ENCODE results near the gene PYDC1.

DNA sequence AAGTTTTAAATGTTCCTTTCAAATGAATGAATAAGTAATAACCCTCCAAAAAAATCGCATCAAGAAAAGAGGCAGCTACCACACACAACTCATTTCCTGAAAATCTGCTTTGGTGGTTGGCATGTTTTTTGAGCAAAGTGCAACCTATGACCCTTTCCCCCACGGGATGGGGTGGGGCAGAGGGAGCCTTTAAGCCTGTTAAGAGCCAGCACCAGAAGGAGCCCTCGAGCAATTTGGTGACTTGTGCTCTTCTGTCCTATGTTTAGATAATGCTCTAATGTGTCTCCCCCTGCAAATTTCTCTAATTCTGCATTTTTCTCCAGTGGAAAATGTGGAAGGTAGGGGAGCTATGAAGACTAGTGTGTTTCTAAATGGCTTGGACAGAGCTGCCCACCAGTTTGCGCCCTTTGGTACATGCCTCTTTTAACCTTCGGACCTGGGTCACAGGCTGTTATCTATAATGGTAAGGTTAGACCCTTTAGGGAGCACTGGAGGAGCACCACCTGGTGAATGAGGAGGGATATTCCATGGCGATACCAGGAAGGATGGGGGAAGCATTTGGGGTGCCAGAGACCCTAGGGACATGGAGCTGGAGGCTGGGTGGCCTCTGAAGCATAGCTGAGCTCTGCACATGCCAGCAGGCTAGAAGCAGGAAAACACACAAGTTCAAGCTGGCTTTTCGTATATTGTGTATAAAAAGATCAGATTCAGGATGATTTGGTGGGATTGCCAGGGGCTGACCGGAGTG, 15.9 kb downstream of the PYDC1 start:
- TF ChIP-seq ZNF384 (IDR thresholded peaks at IDR 0.05) (no peak), FOXM1 (IDR thresholded peaks at IDR 0.05; ENCODE audit: borderline replicate concordance) (no peak), SUZ12 (IDR thresholded peaks at IDR 0.05) (no peak), CTBP1 (IDR thresholded peaks at IDR 0.05; ENCODE audit: borderline replicate concordance) (no peak), FOXA1 (IDR thresholded peaks at IDR 0.05) (no peak), ARNT (IDR thresholded peaks at IDR 0.05) (no peak), SP1 (IDR thresholded peaks at IDR 0.05) (no peak), TARDBP (IDR thresholded peaks at IDR 0.05) (no peak), NFRKB (IDR thresholded peaks at IDR 0.05) (no peak), LEF1 (IDR thresholded peaks at IDR 0.05; ENCODE audit: borderline replicate concordance) (no peak), BHLHE40 (IDR thresholded peaks at IDR 0.05; ENCODE audit: borderline replicate concordance) (no peak), FOXK2 (IDR thresholded peaks at IDR 0.05) (no peak)
- TF ChIP-seq, protein P1, sequence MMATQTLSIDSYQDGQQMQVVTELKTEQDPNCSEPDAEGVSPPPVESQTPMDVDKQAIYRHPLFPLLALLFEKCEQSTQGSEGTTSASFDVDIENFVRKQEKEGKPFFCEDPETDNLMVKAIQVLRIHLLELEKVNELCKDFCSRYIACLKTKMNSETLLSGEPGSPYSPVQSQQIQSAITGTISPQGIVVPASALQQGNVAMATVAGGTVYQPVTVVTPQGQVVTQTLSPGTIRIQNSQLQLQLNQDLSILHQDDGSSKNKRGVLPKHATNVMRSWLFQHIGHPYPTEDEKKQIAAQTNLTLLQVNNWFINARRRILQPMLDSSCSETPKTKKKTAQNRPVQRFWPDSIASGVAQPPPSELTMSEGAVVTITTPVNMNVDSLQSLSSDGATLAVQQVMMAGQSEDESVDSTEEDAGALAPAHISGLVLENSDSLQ (IDR thresholded peaks at IDR 0.05): no peak
